GM21576 (cell line): ENCODE results near the gene NIPAL4.

Experiments used
- ATAC-seq: cut with Tn5 transposase; IDR thresholded peaks from one replicate; pipeline ENCODE4 v1.9.1; 2021; ENCODE audit warnings: mild to moderate bottlenecking, moderate library complexity; ENCODE audit not compliant: unreplicated experiment

Gene NIPAL4

GRCh38 chr5:157460921-157461792, 1.1 kb downstream of the NIPAL4 start:
- ATAC-seq = no peak

- ATAC-seq = no peak
Measured at GRCh38 chr5:157463081-157463480, 3.1 kb downstream of the NIPAL4 start.

DNA sequence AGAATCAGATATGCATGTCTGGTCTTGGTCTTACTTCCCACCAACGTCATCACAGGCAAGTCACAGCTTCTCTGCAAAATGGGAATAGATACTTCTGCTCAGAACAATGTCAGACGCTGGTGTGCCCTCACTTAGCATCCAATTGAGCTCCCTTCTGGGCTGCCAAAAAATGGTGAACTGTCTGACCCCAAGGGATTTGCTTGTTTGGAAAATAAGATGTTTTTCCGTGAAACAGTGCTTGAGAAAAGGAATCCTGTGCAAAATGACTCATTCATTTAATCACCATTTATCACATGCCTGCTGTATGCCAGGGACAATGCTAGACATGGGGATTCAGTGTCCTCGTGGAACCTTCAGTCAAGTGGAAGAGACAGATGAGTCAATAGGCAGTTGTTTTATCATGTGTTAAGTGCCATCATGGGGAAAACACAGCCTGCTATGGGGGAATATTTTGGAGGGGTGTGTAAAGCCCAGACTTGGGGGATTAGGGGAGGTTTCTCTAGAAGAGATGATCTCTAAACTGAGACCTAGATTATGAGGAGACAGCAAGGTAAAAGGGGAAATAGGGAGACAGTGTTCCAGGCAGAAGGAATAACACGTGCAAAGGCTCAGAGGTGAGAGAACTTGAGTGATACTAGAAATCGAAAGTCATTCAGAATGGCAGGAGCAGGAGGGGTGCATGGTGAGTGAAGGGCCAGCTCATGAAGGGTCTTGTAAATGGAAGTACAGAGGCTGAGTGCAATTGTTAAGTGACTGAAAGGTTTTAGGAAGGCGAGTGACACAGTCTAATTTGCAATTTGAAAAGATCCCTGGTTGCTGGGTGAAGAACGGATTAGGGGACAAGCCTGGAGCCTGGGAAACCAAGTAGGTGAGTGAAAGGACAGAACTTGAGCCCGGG, 3.9 kb downstream of the NIPAL4 start:
- peak; percentile 11 for ATAC-seq

GRCh38 chr5:157464519-157465171, 4.6 kb downstream of the NIPAL4 start:
- peak; percentile 90 for ATAC-seq

GRCh38 chr5:157468293-157468965, 8.4 kb downstream of the NIPAL4 start:
- no peak for ATAC-seq

DNA sequence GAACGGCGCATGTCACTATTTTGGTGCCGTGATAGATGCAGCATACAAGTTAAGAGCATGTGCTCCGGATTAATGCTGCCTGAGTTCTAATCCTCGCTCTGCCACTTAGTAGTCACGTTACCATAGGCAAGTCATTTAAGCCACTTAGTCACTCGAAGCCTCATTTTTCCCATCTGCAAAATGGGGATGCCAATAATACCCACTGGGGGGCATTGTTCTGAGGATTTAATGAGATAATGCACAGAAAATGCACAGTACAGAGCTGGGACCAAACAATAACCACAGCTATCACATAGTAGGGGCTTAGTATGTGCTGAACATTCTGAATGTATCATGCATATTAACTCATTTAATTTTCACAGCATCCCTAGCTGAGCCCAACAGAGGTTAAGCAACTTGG, 9.1 kb downstream of the NIPAL4 start:
- no peak for ATAC-seq

DNA sequence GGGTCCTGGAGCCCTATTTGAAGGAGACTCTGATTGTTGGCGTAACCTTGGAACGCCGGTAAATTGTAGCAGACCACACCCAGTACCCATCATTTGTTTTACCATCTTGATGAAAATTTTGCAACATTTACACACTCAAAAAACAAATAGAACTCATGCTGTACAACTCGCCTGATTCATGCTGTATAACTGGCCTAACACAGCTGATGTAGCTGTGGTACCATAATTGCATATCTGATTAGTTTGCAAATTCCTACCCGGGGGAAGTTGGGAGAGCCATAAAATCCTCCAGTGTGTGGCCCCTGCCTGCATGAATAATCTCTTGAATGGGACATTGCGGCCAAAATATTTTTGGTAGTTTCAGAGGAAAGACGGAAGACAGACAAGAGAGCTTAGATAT, 9.7 kb downstream of the NIPAL4 start:
- no peak for ATAC-seq

- ATAC-seq = no peak
Measured at GRCh38 chr5:157470631-157471030, 10.6 kb downstream of the NIPAL4 start.

- no peak for ATAC-seq
Measured at GRCh38 chr5:157471709-157472108, 11.7 kb downstream of the NIPAL4 start.

- no peak for ATAC-seq
Measured at GRCh38 chr5:157473383-157474320, 13.6 kb downstream of the NIPAL4 start.

GRCh38 chr5:157475432-157475831, 15.4 kb downstream of the NIPAL4 start:
- no peak for ATAC-seq

DNA sequence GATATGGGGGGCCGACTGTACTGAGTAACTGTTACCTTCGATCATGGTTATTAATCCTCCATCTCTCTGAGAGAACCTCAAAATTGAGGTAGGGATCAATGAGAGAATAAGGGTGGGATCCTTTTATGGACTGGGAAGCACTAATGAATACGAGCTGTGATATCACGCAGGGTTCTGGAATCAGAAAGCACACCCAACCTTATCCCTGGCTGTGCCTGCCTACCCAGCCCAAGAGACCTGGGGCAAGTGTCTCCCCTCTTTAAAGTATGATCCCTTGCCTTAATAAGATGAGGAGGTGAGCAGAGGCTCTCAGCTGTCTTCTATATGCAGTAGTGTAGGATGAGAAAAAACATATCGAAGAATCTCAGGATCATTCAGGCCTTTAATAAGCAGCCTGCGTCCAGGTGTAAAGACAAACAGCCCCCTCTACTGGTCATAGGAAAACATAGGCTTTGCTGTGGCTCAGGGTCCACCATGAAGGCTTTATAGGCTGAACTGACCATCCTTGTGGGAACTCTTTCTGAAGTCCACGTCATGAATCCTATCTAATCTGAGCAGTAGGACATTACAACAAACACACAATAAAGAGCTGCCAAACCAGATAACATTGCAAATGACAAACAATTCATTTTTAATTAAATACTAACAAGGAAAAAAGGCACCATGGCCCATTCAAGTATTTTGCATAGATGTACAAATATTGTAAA, 16.8 kb downstream of the NIPAL4 start:
- peak; percentile 54 for ATAC-seq

- ATAC-seq = no peak
Measured at GRCh38 chr5:157477814-157478494, 17.9 kb downstream of the NIPAL4 start.

DNA sequence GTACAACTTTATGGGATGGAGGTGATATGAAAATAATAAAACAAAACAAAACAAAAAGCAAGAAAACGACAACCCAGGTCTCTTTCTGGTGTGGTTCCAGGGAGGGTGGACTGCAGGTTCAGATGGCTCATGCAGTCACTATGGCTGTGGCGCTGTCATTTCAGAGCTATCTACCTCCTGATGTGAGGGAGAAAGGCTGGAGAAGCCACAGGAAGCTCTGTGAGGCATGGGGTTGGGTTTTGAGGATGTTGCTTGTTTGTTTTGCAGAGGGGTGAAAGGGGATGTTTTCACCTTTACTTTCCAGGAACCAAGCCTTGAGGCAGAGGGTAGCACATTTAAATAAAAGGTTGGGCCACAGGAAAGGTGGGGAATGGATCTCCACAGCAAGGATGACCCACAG, 18.7 kb downstream of the NIPAL4 start:
- ATAC-seq = no peak

DNA sequence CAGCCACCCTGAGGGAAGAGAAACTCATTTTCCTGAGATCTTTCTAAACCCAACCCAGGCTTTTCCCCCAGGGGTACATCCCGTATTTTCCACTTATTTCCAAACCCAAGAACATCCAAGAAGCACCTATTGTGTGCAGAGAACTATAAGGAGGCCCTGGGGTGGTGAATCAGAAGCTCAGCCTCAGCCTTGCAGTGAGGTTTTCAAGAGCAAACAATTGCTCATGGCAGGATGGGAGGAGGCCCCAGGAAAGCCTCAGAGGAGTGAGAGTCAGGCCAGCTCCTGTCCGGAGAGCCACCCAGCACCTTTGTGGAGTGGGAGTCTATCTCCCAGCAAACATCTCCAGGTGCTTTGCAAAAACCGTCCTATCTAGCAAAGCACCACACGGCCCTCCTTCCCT, 19.2 kb downstream of the NIPAL4 start:
- ATAC-seq = no peak

GRCh38 chr5:157479612-157480510, 19.8 kb downstream of the NIPAL4 start:
- no peak for ATAC-seq

DNA sequence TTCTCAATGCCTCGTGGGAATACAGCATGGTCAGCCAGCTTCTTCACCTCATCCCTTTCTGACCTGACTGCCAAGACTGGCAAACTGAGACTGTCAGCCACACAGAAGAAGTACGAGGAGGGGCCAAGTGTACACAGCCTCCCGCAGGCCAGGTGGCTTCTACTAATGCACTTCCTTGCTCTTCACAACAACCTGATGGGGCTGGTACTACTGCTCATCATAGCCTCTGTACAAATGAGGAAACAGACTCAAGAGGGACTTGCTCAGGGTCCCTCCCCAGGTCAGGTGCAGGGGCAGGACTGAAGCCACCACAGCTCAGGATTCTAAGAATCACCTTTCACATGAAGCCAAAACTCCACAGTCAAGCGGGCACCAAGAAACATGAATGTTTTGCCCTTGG, 21.3 kb downstream of the NIPAL4 start:
- no peak for ATAC-seq
